CD4-positive, alpha-beta T cell treated with Interleukin-15 for 1 hour (primary cell): ENCODE data around the gene ATXN7L1.
A peak's percentile ranks its signal among the peaks of the same experiment; 100 is the strongest.
"Not testable (repeated sequence)": the region's sequence is repeated elsewhere in the genome, so short reads cannot be mapped to it uniquely, and the experiment has no call there.

ENCODE experiments used
- DNase-seq: peaks from one replicate; pipeline ENCODE4 v3.0.0-alpha.2; 2020

Gene ATXN7L1

DNA sequence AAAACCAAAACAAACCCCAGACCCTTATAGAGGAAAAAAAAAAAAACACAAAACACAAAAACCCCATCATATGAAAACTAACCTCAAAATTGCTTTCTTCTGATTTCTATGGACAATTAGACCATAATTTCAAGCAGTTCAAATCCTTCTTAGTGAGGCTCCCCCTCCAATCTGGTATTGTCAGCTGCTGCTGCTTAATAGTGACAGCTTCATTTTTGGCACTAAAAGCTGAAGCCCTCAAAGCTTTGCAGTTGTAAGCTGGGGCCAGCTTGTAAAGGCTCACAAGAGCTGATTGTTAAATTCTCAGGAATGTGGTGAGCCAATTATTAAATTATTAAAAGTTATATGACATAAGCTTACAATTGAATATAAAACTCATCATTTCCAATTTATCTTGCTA is 21.9 kb downstream of the ATXN7L1 start:
- no peak for DNase-seq

DNA sequence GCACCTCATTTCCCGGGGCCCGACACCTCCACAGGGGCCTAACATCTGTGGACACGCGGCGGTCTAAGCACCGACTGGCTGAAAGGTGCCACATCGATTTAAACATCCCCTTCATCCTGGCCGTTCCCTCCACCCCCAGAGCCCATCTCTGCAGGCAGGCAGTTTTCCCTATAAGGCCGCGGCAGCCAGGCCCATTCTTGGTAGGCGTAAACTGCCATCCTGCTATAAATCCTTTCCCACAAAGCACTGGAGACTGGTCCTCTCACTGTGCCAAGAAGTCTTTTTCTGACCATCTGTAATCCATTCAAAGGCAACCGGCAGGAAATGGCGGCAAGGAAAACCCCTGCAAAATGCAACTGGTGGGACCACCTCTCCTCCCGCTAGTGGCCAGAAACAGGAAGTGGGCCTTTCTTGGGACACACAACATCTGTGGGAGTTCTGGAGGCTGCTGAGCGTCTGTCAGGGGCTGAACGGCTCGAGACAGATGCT is 22.4 kb downstream of the ATXN7L1 start:
- DNase-seq, result no peak

DNA sequence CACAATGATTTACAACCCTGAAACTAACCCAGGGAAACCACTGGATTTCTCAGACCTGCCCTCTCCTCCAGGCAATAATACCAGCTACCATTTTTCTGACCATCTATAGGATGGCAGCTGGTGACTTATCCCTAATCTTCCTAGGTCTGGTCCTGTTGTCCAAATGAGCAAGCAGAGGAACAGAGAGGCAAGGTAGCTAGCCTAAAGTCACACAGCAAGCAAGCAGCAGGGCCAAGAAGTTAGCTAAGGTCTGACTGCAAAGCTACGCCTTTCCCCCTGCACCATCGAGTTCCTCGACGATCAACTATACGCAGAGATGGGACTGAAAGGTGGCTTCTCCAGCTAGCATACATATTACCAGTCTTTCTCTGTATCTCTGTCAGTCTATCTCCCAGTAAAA is 25.3 kb downstream of the ATXN7L1 start:
- no peak for DNase-seq

DNA sequence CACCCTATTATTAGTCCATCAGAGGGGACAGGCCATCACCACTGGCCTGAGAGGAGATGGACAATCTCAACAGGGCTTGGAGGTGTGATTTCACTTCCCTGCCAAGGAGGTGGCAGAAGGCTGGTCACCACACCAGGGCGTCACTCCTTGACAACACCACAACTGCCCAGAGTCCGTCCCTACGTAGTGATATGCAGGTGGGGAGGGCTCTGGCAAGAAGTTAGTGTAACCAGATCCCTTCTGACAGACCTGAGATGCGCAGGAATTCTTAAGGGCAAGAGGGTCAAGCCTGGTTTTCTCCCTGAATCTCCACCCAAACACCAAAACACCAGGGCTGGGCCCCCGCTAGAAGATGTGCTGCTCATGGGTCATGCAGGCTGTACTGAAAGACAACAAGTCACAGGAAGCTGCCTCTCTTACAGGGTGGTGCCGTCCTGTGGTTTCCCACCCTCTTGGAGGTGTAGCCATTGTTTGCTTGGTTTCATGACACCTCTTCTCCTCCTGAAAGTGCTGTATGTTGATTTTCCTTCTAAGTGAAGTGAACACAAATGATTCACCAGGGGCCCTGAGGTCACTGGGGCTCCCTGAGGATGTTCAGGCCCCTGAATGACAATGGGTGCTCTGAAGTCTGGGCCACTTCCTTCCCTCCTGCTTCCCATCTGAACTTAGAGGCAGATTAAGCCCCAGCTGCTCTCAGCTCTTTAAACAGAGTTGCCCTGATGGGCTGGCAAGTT is 27.1 kb downstream of the ATXN7L1 start:
- DNase-seq, result peak; percentile 55

DNA sequence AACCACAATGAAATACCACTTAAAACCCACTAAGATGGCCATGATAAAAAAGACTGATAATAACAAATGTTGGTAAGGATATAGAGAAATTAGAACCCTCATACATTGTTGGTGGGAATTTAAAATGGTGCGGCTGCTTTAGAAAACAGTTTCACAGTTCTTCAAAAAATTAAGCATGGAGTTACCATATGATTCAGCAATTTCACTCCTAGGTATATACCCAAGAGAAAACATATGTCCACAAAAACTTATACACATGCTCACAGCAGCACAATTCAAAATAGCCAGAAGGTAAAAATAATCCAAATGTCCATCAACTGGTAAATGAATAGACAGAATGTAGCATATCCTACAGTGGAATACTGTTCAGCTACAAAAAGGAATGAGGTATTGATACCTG is 30.0 kb downstream of the ATXN7L1 start:
- no peak for DNase-seq

DNA sequence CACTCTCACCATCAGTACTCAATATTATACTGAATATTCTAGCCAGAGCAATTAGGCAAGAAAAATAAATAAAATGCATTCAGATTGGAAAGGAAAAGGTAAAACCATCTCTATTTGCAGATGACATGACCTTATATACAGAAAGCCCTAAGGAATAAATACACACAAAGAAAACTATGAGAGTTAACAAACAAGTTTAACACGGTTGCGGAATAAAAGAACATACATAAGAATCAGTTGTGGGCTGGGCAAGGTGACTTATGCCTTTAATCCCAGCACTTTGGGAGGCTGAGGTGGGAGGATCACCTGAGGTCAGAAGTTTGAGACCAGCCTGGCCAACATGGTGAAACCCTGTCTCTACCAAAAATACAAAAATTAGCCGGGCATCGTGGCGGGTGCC is 31.7 kb downstream of the ATXN7L1 start:
- DNase-seq, result not testable (repeated sequence)

DNA sequence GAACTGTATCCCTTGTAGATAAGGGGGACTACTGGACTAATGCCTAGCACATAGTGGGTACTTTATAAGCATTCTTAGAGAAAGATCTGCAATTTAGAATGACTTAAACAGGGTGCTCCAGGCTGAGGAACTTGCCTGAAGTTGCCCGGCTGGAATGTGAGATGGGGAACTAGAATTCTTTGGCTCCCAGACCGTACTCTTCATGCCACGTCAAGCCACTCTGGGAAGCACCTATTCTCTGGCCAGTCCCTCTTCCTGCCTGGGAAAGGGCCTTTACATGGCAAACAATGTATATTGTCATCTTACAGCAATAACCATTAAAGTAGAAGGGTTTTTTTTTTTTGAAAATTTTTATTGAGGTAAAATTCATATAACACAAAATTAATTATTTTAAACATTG is 34.5 kb downstream of the ATXN7L1 start:
- DNase-seq, result no peak

DNA sequence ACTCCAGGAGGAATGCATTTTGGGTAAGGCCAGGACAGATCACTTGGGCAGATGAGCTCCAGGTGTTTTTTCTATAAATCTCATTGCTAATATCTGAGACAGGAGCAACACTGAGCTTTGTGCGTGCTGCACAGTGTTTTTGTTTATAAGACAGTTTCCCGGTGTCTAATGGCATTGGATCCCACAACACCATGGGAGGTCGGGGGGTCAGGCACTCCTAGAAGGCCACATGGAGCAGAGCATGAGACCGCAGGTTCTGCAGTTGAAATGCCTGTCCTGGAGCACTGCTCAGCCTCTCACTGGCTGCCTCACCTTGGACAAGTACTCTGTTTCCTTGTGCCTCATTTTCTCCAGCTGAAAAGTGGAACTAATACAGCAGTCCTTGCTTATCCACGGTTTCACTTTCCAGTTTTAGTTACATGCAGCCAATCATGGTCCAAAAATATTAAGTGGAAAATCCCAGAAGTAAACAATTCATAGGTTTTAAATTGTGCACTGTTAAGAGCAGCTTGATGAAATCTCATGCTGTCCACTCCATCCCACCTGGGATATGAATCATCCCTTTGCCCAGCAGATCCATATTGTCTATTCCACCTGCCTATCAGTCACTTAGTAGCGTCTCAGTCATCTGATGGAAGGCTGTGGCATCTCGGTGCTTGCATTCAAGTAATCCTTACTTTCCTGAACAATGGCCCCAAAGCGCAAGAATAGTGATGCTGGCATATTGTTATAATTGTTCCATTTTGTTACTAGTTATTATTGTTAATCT is 35.2 kb downstream of the ATXN7L1 start:
- DNase-seq, result no peak

DNA sequence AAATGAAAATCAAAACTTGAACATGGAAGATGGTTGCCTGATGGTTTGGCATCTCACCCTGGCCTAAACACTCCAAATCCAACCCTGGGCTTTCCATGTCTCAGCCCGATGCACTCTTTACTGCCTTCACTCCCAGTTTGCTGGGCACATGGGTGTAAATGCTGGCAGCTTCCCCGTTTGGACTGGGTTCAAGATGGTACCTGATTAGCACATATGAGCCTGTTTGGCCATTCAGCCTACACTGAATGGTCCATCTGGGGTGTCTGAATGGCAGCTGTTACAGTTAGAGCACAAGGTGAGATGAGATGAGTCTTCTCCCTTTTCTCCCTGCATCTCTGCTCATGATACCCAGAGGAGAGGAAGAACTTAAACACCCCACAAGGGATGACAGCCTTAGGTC is 37.1 kb downstream of the ATXN7L1 start:
- no peak for DNase-seq

DNA sequence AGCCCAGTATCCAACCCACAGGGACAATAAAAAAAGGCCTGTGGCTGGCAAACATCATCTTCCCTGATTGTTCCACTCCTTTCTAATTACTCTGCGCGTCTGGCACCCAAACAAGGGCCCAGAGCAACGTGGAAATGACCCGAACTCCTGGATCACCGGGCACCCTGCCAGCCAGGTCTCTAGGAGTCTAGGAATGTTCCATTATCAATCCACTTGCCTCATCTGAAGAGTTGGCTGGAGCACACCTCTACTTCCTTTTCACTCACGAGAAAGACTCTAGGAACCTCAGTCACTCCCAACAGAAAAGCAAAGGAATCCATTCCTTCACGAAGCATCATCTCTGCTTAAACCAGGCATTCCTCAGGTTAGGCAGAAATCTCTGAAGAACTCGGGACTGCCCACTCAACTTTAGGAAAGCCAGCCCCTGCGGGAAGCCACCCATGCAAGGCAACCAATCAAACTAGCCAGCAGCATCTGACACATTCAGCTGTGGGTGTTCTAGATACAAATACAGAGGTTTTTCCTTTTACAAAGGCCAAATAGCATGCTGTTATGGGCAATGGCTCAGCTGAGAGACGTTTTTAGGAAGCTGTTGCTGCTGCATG is 37.7 kb downstream of the ATXN7L1 start:
- DNase-seq, result no peak

DNA sequence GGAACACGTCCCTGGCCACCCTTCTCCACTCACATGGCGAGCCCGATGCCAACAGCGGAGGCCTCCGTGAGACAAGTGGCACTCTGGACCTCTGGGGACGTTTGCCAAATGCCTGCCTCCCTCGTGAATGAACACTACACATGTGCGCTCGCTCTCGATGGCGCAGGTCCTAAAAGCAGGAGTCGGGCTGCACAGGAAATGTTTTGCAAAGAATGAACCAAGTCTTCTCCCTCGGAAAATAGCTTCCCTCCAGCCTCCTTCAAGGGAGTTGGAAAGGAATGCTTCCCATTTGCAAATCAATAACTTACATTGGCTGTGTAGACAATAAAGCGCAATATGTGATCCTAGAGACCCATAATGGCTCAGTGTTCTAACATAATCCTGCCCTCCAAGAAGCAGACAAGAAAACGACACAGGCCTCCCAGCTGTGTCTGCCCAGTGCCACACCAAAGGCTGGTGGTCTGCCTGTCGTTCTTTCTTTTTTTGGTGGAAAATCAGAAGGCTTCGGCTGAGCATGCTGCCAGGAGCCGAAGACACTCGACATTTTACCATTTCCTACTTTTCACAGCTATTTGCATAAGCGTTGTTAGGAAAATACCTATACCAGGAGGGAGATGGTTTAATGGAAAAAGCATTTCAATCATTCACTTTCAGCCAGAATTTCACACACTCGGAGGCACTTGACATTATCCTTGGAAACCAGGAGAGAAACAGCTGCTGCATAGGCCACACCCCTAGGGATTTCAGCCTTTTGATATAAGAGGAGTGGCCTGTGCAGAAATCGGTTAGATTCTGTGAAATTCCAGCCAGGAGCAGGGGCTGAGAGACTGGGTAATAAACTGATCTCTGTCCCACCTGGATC is 38.4 kb downstream of the ATXN7L1 start:
- DNase-seq, result no peak

DNA sequence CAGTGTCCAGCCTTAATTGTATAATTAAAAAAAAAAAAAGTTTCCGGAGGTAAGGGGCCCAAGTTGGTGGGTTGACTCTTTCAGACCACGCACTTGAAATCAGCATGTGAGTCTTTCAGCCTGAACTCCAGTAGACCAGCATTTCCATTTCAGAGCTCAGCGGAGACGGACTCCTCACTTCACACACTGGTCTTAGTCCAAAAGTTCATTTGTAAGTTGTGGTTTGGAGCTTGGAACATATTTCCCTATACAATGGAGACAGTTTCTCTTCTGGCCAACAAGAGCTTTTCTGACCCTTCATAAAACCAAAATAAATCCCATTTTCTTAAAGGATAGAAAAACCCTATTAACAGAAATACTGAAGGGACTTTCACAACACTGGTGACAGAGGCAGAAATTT is 41.0 kb downstream of the ATXN7L1 start:
- no peak for DNase-seq

DNA sequence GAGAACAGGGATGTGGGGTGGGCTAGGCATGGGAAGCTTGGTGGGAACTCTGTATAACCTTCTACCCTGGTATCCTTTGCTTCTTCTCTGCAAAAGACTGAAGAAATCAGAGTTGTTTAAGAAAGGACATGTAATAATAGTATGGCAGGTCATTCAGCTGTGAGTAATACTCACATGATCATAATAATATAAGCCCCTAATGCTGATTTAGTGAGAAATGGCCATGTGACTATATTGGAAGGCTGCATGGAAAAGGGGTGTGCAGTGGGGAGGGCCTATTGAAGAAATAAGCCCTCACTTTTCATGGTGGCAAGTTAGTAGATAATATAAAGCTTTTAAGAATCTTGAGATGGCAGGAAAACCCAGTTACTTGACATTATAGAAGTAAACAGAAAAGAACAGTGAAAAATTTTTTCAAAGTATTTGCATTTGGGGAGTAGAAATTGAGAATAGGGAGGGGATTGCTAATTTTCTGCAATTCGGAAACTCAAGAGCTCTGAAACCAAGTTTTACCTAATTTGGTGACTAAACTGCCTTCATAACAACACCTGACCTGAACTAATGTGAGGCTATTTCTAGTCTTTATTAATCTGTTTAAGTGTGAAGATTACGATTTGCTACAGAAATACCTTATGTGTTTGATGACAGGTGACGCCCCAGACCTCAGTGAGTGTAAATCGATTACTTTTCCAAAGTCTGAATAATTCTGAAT is 44.4 kb downstream of the ATXN7L1 start:
- no peak for DNase-seq

DNA sequence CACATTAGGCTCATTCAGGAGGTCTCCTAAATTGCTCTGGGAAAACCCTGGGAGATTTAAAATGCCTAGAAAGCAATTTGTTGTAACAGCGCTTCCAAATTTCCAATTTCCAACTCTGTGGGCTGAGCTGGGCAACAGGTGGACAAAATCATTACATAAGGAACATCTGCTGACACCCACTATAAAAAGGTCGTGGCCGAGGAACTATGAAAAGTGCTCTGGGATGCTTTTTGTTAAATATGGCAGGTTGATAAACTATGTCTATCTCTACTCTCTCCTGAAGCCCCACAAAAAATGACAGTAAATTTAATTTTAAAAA is 45.1 kb downstream of the ATXN7L1 start:
- no peak for DNase-seq

DNA sequence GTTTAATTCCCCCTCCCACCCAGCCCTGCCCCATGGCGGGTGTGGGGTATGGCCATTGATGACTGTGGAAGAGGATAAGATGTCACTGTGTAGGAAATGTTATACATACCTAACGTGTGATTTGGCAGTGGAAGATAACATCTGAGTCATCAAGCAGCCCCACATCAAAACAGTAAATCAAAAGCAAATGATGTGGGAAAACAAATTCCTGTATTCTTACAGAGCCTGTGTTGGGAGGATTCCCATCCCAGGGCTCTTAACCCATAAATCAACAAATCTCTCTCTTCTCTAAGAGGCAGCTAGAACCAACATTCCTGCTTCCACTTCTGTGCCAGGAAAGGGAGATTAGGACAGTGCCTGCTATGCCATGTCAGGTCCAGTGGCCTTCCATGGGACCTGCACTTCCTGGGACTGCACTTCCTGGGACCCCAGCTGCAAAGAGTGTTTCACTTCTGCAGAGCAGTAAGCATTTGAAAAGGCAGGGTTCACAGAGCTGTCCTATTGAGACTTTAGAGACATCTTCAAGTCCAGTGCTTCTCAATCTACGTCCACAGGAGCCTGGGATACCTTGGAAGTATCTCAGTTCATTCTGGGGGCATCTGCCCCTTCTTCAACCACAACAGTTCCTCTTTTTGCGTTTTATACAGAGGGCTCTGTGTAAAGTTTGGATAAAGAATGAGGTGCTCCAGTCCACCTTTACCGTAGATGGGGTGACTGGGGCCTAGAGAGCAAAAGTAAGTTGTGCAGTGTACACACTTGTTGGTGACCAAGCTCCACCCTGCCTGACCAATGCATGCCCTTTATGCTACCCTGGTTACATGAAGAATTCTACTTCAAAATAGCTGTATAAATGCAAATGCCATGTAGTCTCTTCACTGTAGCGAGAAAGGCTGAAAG is 45.7 kb downstream of the ATXN7L1 start:
- no peak for DNase-seq

DNA sequence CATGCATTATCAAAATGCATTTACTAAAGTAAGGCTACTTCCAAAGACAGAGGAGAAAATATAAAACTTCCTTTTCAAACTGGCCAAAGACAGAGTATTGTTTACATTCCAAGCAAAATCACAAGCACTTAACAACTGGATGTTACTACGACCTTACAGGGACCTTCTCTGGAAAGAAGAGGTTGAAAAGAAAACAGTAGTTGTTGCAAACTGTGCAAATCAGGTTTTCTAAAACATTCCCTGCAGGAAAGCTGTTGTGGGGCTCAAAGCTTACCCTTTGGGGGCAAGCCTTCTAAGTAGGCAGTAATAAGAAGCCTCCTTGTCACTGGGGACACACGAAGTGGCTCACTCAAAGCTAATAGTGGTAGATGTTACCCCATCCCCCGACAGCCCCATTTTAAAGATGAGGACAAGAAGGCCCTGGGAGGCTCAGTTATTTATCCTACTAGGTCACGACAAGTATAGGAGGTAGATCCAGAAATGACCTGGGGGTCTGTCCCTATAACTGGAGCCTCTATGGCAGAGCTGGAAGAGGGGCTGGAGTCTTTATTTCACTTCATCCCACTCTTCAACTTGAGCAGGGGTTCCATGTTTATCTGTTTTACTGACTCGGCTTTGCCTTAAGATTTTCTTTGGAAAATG is 46.6 kb downstream of the ATXN7L1 start:
- no peak for DNase-seq

DNA sequence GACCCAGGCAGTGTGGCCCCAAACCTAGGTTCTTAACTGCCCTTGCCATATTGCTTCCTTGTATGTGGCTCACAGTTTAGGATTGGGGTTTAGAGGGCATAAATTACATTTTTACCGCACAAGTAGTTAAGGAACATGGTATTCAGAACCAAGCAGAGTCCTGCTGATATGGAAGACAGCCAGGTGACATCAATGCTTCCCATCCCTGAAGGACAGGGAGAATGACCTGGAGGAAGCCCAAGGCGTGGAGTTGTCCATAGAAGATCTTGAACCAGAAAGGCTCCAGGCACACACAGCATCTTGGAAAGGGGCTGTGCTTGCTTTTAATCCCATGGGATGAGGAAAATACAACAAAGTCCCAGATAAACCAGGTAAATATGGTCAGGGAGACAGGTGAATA is 48.3 kb downstream of the ATXN7L1 start:
- no peak for DNase-seq

DNA sequence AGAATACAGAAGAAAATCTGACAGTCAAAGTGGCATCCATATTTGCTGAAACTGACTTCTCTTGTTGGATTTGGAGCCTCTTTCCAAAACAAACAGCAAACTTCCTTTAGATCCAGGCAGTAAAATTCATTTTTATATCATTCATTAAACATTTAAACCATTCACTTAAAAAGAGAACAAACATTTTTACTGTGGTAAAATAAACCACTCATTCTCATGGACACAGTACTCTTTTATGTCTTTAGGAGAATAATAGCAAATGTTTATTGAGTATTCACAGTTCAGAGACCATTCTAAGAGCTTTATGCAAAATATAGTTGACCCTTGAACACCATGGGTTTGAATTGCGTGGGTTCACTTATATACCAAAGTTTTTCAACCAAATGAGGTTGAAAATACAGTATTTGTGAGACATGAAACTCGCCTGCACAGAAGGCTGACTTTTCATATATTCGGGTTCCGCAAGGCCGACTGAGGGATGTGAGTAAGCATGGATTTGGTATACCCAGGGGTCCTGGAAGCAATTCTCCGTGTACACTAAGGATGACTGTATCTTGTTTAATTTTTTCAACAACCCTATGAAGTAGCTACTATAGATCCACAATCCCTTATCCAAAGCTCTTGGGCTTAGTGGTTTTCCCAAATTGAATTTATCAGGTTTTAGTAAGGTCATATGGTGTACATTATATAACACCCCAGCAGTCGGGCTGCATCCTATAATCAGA is 49.1 kb downstream of the ATXN7L1 start:
- no peak for DNase-seq

DNA sequence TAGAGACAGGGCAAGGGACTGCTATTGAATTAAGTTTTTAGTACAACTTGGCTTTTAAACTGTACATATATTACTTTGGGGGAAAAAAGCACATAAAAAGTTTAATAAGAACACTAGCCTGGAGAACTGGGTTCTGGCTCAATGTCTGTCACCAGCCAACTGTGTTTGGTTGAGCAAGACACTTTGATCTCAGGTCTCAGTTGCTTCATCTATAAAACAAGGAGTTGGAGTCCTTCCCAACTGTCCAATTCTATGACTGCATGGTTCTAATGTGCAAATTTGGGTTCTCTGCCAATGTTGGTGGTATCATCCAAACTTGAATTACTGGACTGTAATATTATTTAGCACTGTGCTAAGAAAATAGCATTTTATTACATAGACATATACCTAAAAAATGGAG is 50.3 kb downstream of the ATXN7L1 start:
- DNase-seq, result no peak

DNA sequence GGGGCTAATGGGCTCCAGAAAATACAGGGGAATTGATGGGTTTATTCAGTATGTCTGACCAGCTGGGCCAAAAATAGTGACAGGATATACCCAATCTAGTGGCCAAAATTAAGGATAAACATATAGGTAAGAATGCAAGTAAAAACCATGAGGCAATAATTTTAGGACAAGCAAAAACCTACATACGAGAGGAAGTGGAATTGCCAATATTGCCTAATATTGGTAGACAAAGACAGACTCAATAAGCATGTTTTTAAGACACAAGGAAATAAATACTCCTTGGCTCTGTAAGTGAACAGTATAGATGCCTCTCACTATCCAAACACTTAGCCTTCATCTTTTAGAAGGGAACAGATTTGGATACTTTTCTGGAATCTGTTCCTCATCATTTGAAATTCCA is 51.0 kb downstream of the ATXN7L1 start:
- no peak for DNase-seq
